Measurements from ENCODE around the gene ZFR2.

ZFR2 gene

DNA sequence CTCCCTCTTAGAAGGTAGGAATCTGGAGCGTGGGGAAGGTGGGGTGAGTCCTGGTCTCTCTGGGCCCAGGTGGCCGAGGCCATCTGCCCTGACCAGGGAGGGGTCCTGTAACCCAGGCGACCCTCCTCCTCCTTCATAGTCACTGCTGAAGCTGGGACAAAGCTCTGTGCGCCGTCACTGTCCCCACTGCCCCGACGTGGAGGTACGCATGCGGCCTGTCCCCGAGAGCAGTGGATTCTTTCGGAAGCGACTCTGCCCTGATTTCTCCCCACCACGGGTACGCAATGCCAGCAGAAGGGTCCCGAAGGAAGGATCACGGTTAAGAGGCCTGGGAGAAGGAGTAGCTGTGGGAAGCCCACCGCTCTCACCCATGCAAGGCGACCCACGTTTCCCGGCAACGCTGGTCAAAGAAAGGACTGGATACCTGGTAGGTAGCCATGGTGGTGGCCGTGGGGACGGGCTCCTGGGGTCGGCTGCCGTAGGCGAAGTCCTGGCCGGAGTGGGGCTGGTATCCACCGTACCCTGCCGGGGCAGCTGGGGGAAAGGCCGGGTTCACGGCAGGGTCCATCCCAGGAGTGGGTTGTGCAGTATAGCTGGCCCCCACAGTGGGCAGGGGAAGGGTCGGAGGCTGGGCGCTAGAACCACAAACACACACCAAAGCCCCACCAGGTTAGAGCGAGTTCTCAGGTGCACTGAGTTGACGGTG lies 34.3 kb downstream of the ZFR2 start:
- TF ChIP-seq, protein P1, sequence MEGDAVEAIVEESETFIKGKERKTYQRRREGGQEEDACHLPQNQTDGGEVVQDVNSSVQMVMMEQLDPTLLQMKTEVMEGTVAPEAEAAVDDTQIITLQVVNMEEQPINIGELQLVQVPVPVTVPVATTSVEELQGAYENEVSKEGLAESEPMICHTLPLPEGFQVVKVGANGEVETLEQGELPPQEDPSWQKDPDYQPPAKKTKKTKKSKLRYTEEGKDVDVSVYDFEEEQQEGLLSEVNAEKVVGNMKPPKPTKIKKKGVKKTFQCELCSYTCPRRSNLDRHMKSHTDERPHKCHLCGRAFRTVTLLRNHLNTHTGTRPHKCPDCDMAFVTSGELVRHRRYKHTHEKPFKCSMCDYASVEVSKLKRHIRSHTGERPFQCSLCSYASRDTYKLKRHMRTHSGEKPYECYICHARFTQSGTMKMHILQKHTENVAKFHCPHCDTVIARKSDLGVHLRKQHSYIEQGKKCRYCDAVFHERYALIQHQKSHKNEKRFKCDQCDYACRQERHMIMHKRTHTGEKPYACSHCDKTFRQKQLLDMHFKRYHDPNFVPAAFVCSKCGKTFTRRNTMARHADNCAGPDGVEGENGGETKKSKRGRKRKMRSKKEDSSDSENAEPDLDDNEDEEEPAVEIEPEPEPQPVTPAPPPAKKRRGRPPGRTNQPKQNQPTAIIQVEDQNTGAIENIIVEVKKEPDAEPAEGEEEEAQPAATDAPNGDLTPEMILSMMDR (conservative IDR thresholded peaks at IDR 0.05), result no peak

DNA sequence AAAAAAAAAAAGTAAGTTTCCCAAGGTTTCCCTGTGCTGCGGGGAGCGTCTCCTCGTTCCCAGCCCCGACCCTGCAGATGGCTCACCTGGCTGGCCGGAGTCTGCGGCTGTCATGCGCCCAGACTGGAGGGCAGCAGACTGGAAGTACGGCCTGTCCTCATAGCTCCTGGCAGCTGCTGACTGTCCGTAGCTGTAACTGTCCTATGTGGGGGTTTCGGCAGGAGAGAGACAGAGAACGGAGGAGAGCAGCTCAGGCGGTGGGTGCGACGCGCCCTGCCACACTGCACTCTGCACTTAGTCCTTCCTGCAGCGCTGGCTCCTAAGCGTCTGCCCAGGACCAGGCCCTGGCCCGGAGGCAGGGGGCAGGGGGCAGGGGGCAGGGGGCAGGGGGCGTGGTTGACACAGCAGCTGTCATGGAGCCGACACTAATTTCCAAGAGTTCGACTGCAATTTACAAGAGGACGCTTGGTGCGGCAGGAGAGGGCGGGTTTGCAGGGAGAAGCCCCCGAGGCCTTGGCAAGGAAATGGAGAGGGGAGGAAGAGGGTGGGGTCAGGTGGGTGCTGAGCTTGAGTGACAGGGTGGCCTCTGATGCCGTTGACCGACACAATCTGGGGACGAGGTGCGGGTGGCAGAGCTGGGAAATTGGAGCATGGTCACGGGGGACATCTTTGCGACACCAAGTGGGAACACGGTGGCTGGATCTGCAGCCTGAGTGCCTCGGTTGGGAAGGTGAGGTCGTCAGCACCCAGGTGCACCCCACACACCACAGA lies 35.1 kb downstream of the ZFR2 start:
- TF ChIP-seq, protein P1 (conservative IDR thresholded peaks at IDR 0.05), result no peak
- no peak overlapping the region for H3K27ac ChIP-seq

More for the DNA sequence above, 34.3 kb downstream of the ZFR2 start:
- no peak overlapping the region for H3K27ac ChIP-seq

DNA sequence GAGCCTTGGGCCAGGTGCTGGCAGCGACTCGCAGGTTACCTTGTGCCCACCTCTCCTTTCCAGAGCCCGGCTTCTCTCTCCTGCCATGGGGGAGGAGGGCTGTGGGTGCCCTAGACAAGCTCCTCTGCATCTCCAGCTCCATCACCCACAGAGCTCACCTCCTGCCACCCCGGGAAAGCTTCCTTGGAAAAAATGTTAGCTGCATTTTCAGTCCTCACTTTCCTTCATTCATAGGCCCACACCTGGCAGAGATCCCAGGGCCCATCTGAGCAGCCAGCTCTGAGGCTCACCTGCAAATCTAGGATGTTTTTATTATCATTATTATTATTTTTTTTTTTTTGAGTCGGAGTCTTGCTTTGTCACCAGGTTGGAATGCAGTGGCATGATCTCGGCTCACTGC lies 36.8 kb downstream of the ZFR2 start:
- H3K27ac ChIP-seq, result no peak overlapping the region
- TF ChIP-seq, protein P1 (conservative IDR thresholded peaks at IDR 0.05), result no peak

DNA sequence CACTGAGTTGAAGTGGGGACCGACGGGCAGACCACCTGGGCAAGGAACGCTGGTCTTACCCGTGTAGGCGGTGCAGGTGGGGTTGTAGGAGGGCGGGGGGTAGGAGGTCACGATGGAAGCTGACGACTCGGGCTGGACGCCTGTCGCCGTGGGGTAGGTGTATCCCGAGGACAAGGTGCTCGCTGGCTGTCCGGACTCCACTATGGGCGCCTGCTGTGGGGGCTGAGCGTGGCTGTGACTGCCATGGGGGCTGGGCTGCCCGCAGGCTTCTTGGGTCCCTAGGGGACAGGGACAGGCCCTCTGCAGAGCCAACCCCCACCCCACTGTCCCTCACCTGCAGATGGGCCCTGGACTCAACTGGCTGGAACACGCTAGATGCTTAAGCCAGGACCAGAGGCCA lies 37.2 kb downstream of the ZFR2 start:
- H3K27ac ChIP-seq, result no peak overlapping the region

DNA sequence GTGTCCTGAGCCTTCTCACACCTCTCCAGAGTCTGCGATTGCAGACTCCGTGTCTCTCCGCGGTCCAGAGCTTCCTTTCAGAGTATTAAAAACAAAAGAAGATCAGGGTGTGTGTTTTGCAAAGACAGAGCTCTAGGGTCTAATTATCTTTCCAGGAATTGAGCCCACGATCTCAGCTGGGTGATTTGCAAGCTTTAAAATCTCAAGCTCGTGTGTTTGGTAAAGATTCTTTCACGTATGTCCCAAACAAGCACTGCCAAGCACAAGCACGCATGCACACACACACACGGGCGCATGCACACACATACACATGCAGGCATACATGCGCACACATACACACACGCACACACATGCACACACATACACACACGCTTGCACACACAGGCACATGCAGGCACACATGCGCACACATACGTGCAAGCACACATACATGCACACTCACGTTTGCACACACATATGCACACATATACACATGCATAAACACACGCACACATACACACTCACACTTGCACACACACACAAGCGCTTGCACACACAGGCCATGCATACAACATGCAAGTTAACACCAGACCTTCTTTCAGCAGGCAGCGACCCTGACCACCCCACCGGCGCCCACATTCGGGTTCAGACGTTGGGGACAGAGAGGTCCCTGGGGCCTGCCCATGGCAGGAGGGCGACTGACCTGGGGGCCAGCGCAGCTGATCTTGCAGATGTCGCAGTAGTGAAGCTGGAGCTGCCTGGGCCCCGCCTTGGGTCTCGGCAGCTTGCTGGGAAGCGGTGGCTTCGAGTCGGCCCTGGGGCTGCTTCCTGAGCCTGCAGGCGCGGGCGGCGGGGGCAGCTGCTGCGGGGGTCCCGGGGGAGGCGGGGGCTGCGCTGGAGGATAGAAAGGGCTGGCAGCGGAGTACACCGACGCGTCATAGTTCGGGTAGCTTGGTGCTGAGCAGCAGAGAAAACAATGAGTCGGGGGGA lies 37.9 kb downstream of the ZFR2 start:
- H3K27ac ChIP-seq, result no peak overlapping the region
- TF ChIP-seq, protein P1 (conservative IDR thresholded peaks at IDR 0.05), result no peak

More for the DNA sequence above, 37.2 kb downstream of the ZFR2 start:
- TF ChIP-seq, protein P1 (conservative IDR thresholded peaks at IDR 0.05), result no peak

DNA sequence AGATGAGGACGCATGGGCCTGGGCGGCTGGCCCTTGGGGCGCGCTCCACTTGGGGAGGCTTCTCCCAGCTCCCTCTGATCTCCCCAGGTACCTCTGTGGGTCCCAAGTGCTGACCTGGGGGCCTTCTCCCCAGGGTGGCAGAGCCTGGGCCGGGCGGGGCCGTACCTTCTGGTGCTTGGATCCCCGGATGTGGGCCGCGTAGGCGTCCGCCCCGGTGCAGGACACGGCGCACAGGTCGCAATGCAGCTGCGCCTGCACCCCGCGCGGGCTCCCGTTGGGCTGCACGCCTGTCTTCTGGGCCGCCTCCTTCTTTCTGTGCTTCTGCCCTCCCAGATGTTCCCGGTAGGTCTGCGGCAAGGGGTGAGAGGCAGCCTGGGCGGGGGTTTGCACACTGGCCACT lies 41.5 kb downstream of the ZFR2 start:
- no peak overlapping the region for H3K27ac ChIP-seq
- TF ChIP-seq, protein P1 (conservative IDR thresholded peaks at IDR 0.05), result no peak

DNA sequence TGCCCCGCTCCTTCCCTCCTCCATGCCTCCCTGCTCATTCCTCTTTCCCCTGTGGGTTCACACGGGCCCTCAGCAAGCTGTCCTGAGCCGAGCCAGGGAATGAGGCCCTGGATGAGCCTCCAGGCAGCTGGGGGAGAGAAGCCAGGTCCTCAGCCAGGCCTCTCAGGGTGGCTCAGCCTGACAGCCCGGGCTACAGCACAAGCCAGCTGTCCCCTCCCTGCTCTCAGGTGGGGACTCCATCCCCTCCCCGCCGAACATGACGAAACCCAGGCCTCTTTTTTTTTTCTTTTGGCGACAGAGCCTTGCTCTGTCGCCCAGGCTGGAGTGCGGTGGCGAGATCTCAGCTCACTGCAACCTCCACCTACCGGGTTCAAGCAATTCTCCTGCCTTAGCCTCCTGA lies 42.7 kb downstream of the ZFR2 start:
- H3K27ac ChIP-seq, result no peak overlapping the region
- TF ChIP-seq, protein P1 (conservative IDR thresholded peaks at IDR 0.05), result no peak

All from VCaP (cell line).